OCI-LY3 (cell line): Measurements from ENCODE around the gene FKBP2.

Experiments used
- EZH2phosphoT487 ChIP-seq: fragments of 200-600 bp; shearing (Covaris generic); IDR thresholded peaks from 2 replicates; pipeline ENCODE4 v1.6.1; 2018; ENCODE audit warnings: antibody characterized with exemption, mixed run types, low read depth
- TF ChIP-seq, protein P1 (sequence below): fragments of 200-600, 300-600 bp; sonication (generic); IDR thresholded peaks from 2 replicates; pipeline ENCODE4 v1.5.1; 2014; ENCODE audit warnings: antibody characterized with exemption, low read length, low read depth

DNA sequence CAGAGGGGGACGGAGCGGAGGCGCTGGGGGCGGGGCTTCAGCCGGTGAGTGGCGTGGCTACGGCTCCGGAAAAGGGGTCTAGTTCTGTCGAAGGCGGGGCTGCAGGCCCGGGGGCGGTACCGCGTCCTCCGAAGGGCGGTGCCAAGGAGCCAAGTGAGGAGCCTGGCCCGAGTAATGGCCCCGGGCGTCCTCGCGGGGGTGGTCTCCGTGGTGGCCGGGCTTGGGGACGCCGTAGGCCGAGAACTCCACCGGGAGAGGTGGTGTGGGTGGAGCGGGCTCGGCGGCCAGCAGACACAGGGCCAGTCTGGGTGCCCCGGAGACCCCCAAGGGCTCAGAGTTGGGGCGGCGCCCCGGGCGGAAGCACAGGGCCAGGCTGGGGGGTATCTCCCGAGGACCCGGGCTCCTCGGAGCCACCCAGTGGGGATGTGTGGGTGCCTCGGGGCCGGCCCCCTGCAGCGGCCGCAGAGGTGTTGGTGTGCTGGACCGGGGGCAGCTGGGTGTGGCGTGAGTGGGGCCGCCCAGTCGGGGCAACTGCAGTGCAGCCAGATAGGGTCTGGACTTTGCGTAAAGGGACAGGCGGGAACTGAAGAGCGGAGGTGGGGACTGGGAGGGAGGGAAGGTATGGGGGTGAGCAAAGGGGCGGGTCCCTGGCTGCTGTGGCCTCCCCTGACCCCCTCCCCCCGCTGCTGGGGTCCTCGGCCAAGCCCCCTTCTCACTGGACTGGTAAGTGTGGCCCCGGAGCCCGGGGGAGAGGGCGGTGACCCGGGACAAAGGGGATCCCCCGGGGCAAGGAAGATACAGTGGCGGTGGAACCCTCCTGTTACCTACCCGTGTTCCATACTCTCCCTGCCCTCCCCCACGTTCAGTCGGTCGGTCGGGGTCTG, 838 bp downstream of the FKBP2 start:
- TF ChIP-seq, protein P1, sequence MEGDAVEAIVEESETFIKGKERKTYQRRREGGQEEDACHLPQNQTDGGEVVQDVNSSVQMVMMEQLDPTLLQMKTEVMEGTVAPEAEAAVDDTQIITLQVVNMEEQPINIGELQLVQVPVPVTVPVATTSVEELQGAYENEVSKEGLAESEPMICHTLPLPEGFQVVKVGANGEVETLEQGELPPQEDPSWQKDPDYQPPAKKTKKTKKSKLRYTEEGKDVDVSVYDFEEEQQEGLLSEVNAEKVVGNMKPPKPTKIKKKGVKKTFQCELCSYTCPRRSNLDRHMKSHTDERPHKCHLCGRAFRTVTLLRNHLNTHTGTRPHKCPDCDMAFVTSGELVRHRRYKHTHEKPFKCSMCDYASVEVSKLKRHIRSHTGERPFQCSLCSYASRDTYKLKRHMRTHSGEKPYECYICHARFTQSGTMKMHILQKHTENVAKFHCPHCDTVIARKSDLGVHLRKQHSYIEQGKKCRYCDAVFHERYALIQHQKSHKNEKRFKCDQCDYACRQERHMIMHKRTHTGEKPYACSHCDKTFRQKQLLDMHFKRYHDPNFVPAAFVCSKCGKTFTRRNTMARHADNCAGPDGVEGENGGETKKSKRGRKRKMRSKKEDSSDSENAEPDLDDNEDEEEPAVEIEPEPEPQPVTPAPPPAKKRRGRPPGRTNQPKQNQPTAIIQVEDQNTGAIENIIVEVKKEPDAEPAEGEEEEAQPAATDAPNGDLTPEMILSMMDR: no peak
- no peak for TF ChIP-seq EZH2phosphoT487
